Hepatic stellate cell (primary cell): Measurements from ENCODE around the gene USP24.

Source experiments
- DNase-seq: peaks from one replicate; pipeline ENCODE4 v3.0.0; 2011; ENCODE audit warnings: low spot score

The USP24 gene

GRCh38 chr1:55069280-55069679, 145.9 kb downstream of the USP24 start:
- no peak for DNase-seq

GRCh38 chr1:55068638-55069037, 146.5 kb downstream of the USP24 start:
- DNase-seq: no peak

GRCh38 chr1:55067914-55068313, 147.2 kb downstream of the USP24 start:
- DNase-seq: no peak

GRCh38 chr1:55067022-55067778, 148.0 kb downstream of the USP24 start:
- no peak for DNase-seq

GRCh38 chr1:55065648-55066047, 149.5 kb downstream of the USP24 start:
- DNase-seq: no peak

GRCh38 chr1:55064861-55065263, 150.3 kb downstream of the USP24 start:
- no peak for DNase-seq

- no peak for DNase-seq
These were observed 151.0 kb downstream of the USP24 start for GRCh38 chr1:55064071-55064581.

- DNase-seq: no peak
These were observed 151.6 kb downstream of the USP24 start for GRCh38 chr1:55063577-55063942.

- DNase-seq: no peak
These were observed 152.2 kb downstream of the USP24 start for GRCh38 chr1:55062801-55063576.

- DNase-seq: no peak
These were observed 153.3 kb downstream of the USP24 start for GRCh38 chr1:55061706-55062321.

- no peak for DNase-seq
These were observed 154.0 kb downstream of the USP24 start for GRCh38 chr1:55061000-55061705.

GRCh38 chr1:55060133-55060999, 154.8 kb downstream of the USP24 start:
- DNase-seq: no peak

- no peak for DNase-seq
These were observed 155.6 kb downstream of the USP24 start for GRCh38 chr1:55059302-55060132.

GRCh38 chr1:55057956-55058298, 157.2 kb downstream of the USP24 start:
- DNase-seq: no peak

GRCh38 chr1:55057270-55057955, 157.8 kb downstream of the USP24 start:
- DNase-seq: no peak

GRCh38 chr1:55056632-55056992, 158.6 kb downstream of the USP24 start:
- DNase-seq: no peak

GRCh38 chr1:55055951-55056631, 159.1 kb downstream of the USP24 start:
- no peak for DNase-seq

GRCh38 chr1:55055084-55055882, 159.9 kb downstream of the USP24 start:
- no peak for DNase-seq
